GM21360 (cell line): ENCODE measurements around the gene NPHP4.

Experiments
- ATAC-seq: cut with Tn5 transposase; IDR thresholded peaks from one replicate; pipeline ENCODE4 v1.9.1; 2021; ENCODE audit warnings: mild to moderate bottlenecking, moderate library complexity; ENCODE audit not compliant: unreplicated experiment

The NPHP4 gene

DNA sequence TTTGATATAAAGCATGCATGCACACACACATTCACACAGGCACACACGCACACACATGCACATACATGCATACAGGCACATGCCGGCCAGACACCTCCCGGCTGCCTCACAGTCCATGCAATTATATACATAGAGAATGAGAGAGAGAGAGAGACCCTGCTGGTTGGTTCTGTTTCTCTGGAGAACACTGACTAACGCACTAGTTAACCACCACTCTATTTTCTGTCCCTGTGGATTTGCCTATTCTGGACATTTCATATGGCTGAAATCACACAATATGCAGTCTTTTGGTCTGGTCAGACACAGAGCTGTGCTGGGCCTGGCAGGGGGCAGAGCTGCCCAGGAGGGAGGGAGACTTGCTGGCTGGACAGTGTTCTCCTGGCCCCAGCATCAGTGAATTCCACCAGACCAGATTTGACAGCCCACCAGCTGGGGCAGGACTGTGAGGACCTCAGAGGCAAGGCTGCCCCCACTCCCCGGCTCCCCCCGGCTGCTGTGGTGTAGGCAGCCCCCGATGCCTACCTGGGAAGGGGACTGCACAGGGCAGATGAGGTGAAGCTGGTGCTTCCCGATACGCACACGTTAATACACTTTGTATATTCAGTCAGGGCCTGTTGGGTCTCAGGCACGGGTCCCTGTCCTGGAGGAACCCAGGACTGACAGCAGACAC lies 152.2 kb downstream of the NPHP4 start:
- ATAC-seq, result no peak

DNA sequence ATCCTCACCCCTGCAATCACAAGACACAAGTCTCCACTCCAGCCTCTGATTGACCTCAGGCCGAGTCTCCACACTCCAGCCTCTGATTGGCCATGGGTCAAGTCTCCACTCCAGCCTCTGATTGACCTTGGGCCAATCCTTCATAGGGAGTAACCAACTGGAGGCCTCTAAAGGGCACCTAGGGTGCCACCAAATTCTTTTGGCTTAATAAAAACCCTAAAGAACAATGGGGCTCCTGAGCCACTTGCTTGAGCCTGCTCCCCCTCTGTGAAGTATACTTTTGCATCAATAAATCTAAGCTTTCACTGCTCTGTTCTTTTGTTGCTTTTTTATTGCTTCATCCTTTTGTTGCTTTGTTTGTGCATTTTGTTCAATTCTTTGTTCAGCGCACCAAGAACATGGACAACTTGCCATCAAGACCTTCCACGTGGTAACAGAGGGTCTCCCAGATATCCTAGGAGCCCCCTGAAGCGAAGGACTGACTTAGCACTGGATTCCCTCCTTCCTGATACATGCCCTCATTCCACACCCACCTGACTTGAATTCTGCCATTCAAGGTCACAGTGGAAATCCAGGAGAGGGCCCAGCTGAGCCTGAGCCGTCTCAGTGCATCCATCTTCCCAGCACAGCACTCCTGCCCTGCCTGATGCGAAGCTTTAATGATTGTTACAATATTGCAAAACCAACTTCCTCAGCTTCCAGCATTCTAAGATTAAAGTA lies 152.9 kb downstream of the NPHP4 start:
- ATAC-seq, result no peak

DNA sequence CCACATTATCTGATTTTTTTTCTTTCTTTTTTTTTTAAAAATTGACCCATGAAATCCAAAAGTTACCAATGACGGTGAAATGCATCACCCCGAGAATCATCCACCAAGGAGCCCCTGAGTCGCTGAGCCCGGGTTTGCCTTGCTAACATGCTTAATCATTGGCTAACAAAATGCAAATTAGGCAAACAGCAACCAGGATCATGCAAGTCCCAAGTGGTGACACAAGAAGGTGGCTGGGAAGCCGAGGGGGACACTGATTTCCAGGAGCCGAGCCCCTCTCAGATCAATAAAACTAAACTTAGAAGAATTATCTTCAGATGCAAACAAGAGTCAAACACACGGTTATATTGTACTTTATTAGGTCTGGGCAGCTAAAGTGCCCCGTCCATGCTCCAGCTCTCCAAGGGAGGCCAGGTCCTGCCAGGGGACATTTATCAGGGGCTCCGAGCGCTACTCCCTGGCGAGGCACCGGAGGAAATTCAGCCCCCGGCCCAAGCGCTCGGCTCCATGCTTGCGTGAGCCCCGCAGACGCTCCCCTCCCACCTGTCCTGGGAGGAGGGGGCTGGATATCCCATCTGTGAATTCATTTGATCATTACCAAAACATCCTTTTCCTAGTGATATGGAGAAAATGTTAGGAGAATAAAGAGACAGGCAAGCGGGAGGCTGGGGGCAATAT lies 154.1 kb downstream of the NPHP4 start:
- no peak for ATAC-seq

DNA sequence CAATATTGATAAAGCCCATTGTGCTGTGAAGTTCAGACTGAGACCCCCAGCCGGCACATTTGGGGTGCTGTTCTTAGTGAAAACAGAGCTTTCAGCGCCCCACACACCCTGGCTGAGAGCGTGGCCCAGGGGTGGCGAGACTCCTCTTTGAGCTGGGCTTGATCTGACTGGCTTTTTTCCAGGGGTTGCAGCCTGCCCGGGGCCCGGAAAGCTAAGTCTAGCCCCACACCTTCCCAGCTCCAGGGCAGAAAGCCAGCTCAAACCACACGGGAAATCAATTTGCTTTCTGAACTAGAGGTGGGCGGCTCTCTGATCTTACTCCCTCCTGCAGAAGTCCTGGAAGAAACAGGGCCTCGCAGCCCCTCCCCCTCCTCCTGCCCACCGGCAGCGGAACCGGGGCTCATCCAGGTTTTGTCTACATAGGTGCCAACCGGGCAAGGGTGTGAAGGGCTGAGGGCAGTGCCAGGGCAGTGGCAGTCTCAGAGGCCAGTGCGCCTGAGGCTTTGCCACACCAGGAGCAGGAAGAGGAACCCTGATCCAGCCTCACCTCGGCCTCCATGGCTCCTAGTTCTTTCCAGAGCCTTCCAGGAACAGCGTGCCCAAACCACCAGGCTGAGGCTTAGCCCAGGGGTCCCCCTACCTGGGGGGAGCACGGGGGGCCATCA lies 155.3 kb downstream of the NPHP4 start:
- ATAC-seq, result no peak

DNA sequence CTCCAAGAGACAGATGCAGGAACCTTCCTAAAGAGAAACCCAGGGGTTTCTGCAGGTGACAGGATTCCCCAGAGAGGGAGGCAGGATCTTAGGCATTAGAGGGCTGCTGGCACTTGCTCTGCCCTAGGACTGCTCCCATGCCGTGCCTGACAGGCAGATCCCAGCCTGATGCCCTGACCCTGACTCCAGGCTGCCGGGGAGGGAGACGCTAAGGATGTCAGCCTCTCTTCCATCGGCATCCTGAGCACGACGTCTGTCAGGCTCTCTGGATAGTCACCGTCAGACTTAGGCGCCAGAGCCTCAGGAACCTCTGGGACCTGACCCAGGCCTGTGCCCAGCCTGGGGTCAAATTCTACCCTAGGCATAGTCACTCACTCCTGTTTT lies 157.1 kb downstream of the NPHP4 start:
- ATAC-seq, result no peak

DNA sequence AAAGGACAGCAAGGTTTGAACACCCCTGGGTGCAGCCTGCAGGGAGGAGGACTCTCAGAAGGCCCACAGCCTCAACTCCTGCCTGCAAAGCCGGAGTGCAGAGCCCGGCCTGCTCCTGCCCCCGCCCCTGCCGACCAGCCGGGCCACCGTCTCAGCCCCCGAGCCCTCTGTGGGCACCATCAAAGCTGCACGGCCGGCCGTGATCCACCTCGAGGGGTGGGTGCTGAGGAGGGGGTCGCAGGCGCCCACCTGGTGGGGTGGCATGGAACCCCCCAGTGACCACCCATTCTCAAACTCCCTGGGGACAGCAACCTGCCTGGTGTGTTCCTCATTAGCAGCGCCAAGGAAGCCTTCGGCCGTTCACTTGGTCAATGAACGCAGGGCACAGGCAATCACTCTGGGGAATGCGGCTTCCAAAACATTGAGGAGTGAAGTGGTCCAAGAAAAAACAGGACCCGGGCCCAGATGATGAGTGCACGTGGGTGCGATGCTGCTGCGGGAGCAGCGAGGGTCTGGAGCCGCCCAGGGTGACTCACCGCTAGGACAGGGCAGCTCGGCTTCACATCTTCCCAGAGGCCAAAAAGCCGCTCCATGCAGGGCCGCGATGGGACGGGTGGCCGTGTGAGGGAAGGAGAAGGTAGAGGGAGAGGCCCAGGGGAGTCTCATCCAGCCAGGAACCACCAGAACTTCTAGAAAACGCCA lies 157.6 kb downstream of the NPHP4 start:
- ATAC-seq, result no peak

DNA sequence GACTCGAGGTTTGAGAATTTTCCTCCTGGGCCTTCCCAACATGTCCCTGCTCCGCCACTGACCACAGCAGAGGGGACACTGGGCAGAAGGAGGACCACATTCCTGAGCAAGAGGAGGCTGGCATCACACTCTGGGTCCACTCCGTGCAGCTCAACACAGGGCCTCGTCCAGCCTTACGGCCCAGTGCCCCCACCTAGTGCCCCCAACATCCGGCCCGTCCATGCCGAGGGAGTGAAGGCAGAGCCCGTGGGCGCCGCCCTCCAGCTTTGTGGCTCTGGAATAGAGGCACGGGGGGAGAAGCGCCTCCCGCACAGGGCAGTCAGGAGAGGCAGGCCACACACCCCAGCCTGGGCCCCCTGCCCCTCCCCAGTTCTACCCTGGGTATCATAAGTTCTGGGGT lies 158.3 kb downstream of the NPHP4 start:
- no peak for ATAC-seq

DNA sequence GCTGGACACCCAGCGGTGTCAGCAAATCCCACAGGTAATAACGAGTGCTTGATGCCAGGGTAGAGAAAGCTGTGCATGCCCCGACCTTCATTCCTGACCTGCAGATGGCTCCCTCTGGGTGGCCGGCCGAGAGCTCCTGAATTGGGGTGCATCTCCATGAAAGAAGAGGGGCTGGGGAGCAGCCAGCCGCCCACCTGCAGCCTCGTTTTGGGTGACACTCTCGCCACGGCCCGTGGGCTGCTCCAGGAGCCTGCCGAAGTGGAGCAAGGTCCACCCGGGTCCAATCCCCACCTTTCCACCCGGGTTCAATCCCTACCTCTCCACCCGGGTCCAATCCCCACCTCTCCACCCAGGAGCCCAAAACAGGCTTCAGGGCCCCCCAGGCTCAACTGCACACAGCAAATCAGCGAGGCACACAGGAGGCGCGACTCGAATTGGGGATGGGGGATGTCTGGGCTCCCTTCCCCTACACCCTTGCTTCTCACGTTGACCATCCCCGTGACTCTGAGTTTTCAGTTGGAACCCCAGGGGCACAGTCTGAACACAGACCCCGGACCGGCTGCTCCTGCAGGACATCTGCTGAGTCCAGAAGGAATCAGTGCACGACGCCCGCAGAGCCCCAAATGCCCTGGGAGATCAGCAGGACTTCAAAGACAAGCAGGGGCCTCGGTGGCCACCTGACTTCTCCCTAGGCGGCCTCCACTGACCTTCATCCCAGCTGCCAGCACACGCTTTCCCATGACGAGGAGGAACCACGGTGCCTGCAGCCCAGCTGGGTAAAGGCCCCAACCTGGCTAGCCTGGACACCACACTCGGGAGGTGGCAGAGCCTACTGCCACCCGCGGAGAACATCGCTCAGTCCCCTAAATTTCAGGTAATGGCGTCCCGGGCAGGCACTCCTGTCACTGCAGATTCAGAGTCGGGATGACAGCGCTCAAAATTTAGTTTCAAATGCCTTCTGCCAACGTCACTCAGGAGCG lies 159.0 kb downstream of the NPHP4 start:
- ATAC-seq, result no peak

DNA sequence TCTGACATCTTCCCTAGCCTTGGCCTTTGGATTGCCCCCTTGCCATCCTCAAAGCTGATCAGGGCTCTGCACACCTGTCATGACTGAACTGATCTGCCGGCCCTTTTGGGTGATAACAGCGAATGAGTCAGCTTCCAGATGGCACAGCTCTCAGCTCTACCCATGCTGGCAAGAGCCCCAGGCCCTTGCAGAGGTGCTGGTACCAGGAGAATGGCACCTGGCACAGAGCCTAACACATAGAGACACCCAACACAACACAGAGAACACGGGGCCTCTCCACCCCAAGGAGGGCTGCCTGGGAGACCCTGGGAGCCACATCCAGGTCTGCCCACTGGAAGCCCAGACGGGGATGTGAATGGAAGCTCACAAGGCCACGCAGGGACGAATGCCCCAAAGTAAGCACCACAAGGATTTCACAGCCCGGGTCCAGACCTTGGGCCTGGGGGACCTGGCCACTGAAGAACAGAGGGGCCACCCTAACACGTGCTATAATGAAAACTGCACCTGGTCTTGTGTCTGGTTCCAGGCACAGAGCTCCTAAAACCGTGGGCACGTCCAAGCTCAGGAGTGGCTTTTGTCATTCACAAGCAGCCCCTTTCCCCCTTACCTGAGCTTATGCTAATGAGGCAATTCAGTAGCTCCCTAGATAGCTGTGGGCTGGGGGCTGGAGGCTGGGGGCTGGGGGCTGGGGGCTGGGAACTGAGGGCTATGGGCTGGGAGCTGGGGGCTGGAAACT lies 160.5 kb downstream of the NPHP4 start:
- no peak for ATAC-seq

DNA sequence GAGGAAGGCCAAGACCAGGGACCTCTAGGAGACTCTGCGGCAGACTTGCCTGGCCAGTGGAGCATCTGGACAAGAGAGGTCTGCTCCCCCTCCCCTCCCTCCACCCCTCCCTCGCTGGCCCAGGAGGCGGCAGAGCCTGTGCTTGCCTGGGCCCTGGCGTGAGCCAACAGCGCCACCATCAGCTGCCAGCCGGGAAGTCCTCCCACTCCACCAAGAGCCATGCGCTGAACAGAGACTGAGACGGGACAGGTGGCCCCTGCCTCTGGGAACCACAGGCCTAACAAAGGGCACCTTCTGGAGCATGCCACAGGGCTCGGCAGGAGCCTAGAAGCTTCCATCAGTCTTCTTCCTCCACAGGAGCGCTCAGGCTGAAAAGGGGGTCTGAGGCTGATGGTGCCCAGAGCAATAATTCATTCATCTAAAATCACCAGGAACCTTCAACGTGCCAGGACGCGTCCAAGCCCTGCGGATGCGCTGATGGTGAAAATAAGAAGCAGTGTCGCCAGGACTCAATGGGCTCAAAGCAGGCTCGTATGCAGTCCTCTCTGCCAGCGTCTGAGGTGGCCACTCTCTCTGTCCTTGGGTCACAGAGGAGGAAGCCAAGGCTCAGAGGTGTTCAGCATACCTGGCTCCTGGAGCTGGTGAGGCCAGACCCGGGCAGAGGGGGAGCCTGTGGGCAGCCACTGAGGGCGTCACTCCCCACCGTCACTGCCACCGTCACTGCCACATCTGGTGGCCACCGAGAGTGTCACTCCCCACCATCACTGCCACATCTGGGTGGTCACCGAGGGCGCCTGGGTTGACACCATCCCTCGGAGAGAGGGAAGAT lies 161.2 kb downstream of the NPHP4 start:
- no peak for ATAC-seq

DNA sequence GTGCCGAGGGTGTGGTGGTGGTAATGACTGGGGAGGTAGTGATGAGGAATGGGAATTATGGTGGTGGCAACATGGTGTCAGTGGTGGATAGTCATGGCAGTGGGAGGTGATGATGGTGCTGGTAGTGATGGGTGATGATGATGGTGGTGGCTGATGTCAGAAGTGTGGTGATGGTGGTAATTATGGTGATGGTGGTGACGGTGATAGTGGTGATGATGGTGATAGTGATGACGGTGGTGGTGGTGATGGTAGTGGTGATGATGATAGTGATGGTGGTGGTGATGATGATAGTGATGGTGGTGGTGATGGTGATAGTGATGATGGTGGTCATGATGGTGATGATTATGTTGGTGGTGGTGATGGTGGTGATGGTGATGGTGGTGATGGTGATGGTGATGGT lies 162.8 kb downstream of the NPHP4 start:
- ATAC-seq, result no peak

DNA sequence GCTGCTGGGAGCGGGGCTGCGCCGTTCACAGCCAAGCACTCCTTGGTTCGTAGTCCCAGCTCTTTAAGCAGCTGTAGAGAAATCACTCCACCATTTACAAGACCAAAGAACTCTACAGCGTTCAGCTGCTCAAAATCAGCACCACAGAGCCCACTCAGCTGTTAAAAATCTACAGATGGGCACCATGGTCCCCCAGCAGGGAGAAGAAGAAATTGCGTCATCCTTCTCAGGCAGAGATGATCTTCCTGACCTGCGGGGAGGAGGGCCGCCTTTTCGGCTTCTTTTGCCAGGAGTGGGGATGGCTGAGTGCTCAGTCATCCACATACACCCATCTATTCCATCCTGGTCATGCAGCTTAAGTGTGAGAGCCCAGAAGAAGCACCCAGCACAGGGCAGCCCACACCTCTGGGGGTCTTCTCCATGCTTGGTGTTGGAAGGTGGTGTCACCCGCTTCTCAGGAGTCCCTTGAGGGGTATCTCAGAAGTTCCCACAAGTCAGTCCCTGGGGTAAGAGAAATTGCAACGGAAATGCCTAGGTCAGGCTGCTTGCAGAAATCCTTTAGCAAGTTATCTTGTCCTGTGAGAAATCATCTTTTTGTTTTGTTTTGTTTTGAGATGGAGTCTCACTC lies 163.8 kb downstream of the NPHP4 start:
- no peak for ATAC-seq

DNA sequence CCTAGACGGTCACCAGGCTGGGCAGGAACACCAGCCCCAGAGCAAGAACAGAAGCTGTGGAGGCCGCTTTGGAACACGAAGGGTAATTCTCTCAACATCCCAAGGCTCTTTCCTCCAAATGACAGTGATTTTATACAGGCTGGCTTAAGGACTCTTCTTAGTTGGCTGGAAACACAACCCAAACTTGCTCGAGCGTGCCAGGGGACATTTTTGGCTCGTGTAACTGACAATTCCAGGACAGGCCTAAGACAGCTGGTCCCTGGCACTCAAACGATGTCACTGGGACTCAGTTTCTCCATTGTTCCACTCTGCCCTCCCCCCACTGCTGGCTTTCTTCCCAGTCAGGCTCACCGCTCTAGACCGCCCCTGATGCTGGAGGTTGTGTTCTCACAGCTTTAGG lies 164.7 kb downstream of the NPHP4 start:
- ATAC-seq, result no peak

DNA sequence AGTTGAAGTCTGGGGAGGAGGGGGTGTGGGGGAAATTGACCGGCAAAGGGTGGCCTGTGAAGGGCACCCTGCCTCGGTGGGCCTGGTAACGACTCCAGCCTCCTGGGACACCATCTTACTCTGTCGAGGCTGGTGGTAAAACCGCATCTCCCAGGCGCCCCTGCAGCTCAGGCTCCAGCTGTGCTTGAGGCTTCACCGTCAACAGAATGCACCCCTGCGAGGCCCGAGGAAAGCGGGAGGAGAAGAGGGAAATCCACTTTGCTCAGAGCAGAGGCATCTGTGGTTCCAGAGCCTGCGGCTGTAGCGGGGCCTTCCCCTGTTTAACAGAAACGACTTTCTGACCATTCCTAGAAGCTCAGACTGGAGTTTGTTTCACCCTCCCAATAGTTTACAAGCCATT lies 165.6 kb downstream of the NPHP4 start:
- no peak for ATAC-seq

DNA sequence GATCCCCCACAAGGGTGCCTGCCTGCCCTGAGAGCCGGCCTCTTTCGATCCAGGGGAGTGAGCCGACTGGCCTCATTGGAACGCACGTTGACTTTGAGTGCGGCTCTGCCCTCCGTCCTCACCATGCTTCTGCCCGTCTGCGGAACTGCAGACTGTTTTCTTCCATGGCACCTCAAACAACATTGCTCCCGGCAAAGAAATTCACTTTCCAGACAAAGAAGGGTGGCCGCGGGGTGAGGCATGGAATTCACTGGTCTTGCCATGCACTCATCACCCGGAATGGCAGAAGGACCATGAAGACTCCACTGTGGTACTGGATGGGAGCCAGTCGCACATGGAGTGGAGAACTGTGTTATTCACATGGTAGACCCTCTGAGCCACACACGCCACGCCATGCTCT lies 169.5 kb downstream of the NPHP4 start:
- no peak for ATAC-seq

DNA sequence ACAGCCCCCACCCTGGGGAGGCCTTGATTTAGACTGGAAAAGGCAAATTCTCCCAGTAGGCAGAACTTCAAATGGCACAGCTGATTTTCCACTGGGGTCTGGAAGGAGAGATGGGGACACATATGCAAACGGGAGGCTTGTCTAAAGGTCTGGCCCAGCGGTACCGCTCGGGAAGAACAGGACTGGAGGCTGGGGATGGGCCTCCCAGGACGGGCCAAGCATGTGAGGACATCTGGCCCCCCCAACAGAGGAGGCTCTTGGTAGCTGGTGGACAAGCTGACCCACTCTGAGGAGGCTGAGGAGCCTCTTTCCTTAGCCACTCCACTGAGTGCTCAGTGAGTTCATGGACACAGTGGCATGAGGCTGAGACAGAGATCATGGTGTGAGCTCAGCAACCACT lies 170.0 kb downstream of the NPHP4 start:
- no peak for ATAC-seq

DNA sequence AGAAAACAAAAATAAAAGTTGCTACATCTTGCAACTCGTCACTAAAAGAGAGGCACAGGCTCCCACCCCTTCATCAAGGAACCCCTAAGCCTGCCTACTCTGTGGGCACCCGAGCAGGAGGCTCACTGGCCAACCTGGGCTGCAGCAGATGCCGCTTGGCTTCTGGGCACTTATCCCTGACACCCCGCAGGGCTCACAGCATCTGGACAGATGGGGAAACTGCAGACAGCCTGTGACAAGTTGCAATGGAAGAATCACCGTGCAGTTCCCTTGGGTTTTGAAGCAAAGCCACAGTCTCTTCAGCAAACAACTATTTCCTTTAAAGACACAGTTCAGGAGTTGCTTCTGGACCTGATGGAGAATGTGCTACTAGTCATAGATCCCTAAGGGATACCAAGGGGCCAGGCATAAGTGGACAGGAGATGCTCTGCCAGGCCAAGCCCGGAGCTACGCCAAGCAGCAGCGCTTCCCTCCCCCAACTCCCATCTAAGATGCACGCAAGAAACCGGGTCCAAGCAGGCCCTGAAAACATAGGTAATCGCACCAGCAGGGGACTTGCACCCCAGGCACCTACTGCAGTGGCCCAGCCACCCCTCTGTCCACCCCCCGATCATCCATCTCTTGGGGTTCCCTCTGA lies 170.6 kb downstream of the NPHP4 start:
- ATAC-seq, result no peak
